Retina (tissue), 1 donor: ENCODE measurements around the gene ASCC2.
"Not testable (repeated sequence)": the region's sequence is repeated elsewhere in the genome, so short reads cannot be mapped to it uniquely, and the experiment has no call there.

Experiments
- DNase-seq: peaks from one replicate; pipeline ENCODE4 v3.0.0-alpha.2; 2016

The ASCC2 gene

DNA sequence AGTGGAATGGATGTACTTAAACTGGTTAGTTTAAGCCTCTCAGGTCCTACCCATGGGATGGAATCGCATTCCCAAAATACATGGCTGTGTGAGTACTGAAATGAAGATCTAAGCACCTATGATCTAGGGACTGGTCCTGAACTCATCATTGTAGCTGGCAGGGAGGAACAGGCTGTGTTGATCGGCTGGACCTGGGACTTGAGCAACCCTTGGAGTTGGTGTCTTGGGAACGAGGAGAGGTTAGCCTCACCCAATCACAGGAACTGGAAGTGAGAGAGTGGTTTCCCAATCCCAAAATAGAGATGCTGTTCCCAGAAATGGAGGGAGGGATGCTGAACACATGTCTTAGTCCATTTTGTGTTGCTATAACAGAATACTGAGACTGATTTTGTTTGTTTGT is 16.4 kb upstream of the ASCC2 start:
- no peak for DNase-seq

DNA sequence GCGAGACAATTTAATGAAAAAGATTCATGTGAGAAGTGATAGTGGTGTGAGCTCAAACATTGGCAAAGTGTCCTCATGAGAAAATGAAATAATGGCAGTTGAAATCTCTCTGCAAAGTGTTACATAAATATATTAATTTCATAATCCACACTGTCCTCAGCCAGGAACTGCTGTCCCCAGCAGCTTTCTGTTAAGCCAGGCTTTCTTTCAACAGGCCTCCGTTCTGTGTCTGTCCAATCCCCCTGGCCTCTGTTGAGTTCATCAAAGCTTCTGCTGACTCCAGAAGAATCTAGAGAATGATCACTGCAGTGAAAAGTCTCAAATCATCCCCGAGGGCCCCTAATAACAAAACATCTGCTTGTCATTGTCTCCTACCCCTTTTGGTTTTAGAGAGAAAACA is 10.0 kb upstream of the ASCC2 start:
- DNase-seq: no peak

DNA sequence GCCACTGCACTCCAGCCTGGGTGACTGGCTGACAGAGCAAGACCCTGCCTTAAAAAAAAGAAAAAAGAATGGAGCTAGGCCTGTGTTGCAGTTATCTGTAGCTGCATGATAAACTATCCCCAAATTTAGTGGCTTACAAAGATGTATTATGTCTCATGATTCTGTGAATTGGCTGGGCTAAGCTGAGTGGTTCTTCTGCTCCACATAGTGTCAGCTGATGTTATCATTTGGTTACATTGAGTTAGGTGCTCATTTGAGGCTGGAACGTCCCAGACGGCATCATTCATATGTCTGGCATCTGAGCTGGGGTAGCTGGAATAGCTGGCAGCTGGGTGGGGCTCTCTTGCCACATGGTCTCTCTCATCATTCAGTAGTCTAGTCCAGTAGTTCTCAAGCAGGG is 8.2 kb upstream of the ASCC2 start:
- no peak for DNase-seq

DNA sequence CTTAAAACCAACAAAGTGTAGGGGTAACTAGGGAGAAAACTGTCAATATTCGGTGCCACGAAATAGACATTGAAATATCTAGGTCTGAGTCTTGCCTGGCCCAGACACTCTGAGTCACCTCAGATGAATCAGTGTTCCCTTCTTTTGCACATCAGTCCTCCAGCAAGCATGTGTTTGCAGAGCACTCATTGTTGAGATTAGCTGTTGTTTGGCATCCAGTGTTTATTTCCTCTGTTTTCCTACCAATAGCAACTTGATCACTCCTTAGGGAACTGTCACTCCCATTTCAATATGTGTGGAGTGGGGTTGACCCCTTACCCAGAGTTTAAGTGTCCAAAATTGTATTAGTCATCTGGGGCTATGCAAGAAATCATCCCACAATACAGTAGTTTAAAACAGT is 4.7 kb upstream of the ASCC2 start:
- DNase-seq: no peak

DNA sequence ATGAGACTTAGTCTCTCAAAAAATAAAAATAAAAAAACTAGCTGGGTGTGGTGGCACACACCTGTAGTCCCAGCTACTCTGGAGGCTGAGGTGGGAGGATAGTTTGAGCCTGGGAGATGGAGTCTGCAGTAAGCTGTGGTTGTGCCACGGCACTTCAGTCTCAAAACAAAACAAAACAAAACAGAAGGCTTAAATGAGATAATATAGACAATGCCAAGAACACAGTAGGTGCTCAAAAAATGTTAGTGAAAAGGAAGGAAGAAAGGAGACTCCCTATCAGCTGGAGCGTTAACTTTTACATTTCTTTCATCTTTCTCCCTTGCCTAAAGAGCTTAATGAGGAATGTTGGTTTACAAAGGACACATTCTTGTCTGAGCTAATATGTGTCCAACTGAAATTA is 4.1 kb upstream of the ASCC2 start:
- no peak for DNase-seq

DNA sequence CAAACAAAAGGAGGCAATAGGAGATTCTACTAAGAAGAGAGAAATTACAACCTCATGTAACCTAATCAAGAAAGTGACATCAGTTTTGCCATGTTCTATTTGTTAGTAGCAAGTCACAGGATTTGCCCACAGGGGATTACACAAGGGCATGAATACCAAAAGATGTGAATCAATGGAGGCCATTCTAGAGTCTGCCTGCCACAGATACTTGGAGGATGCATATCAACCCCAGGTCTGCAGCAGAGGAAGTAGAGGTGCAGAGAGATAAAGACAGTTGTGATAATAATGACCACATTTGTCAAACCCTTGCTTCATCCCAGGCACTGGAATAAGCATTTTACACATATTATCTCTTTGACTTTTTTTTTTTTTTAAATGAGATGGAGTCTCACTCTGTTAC is 2.4 kb upstream of the ASCC2 start:
- DNase-seq: no peak

DNA sequence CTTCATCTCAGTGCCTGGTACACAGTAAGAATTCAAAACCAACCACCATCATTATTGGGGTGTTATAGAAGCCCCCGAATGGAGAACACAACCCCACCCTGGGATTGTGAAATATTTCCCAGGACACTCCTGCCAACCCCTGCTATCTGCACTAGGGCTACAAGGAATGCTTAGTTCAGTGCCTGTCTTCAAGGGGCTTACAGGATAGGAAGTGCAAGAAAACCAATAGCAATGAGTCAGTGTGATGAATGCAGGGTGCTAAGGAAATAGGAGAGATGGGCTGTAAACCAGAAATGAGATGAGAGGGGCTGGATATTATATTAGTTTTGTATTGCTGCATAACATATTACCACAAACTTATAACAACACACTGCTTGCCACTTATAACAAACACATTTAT is 965 bp upstream of the ASCC2 start:
- DNase-seq: no peak

DNA sequence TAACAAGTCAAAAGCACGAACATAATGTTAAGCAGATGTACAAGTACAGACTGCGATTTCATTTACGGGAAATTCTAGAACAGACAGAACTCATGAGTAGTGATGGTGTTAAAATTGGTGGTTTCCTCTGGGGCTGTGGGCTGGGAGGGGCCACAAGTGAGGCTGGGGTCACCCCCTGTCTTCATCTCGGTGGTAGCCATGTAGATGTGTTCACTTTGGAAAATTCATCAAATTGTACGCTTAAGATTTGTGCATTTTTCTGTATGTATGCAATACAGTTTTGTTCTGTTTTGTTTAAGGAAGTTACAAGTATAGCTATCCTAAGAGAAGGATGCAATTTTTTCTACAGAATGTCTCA is 504 bp upstream of the ASCC2 start:
- no peak for DNase-seq

DNA sequence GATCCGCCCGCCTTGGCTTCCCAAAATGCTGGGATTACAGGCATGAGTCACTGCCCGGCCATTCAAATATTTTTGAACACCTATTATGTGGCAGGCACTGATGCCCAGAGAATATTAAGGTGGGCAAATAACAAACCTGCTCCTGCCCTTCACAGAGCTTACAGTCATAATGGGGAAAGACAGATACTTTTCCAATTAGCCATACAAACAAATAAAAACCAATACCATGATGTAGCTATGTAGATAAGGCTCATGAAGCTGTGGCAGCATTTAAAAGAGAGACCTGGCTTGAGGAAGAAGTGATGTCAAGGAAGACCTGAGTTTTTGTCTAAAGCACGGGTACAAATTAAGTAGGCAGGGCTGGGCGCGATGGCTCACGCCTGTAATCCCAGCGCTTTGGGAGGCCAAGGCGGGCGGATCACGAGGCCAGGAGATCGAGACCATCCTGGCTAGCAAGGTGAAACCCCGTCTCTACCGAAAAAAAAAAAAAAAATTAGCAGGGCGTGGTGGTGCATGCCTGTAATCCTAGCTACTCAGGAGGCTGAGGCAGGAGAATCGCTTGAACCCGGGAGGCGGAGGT is 1.2 kb downstream of the ASCC2 start:
- DNase-seq: not testable (repeated sequence)

DNA sequence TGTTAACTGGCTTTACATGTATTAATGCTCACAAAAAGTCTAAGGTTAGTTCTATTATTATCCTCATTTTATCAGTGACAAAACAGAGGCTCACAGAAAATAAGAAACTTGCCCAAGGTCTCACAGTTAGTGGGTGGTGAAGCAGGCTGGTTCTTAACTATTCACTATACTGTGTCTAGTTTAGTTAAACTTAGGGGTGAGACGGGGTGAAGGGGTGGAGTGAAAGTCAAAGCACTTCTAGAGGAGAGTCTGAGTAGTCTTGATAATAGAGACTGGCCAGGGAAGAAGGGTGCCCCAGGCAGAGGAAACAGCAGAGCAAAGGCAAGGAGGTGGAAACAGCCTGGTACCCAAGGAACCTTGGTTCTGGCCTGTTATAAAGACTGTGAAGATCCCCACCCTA is 4.0 kb downstream of the ASCC2 start:
- DNase-seq: no peak

DNA sequence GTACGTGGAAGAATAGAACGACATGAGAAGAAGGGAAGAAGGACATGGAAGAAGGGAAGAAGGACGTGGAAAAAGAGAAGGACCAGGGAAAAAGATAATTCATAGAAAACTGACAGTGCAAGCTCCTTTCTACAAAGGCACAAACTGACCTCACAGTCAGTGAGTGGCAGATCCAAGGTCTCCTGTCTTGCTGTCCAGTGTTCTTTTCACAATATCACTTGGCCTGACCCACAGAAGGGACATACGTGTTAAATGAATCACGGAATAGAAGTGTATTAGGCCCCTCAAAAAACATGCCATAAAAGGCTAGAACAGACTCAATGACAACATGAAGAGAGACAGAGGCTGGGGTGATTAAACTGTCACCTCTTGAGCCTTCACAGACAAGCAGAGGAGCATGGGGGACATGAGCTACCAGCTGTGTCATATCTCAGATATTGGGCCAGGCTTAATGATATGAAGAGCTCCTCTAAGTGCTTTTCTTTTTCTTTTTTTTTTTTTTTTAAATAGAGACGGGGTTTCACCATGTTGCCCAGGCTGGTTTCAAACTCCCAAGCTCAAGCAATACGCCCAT is 4.6 kb downstream of the ASCC2 start:
- DNase-seq: no peak

DNA sequence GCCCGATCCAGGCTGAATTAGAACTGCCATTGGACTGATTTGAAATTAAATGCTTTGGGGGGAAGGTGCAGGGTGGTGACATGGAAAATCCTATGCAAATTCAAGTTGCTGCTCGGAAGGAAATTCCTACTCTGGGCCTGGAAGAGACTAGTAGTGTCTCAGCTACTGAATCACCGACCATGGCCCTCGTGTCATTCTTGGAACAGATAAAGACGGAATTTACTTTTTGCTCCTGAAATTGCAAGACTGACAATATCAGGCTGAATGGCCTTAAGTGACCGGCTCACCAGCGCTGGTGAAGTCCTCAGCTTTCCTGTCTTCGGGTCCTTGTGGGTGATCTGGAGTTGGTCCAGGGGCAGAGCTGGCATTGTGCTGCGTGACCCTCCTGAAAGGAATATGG is 6.1 kb downstream of the ASCC2 start:
- DNase-seq: no peak

DNA sequence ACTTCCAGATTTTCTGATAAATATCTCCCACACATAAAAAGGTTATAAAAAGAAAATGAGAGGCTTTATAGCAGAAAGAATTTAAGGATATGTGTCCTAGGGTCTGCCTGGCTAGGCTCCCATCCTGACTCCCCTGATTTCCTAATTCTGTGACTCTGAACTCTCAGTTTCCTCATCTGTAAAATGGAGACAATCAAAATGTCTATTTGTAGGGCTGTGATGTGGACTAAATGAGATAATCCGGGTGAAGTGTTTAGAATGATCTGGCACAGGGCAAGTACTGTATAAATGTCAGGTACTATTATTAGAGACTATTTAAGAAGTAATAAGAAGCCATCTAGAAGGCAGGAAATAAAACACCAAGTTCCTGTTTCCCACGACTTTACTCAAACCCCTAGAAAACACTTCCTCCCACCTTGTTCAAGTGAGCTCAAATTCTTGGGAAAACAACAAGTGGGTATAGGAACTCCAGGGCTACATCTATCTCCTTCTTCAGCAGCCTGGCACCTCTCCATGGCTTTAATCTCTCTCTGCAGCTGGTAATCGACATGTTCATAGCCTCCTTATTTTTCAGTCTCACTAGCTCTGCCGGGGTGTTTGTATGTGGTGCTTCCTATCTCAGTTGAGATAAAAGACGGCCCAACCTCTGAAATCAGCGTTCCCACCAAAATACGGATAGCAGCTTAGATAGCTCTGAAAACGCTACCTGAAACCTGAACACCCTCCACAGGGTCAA is 6.7 kb downstream of the ASCC2 start:
- DNase-seq: no peak

DNA sequence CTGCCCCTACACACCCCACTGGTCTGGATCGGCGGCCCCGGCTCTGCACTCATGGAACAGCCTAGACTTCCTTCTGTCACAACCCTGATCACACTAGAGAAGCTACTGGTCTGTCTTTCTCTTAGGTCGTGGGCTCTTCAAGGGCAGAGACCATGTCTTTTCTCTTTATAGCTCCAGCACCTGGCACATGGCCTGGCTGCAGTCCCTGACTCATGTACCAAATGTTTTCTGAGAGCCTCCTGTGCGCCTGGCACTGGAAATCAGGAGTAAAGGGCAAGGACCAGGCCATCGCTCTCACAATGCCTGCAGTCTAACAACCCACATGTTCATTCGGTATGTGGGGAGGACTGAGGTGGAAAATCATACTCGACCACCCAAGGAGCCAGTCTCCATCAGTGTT is 7.5 kb downstream of the ASCC2 start:
- DNase-seq: no peak

DNA sequence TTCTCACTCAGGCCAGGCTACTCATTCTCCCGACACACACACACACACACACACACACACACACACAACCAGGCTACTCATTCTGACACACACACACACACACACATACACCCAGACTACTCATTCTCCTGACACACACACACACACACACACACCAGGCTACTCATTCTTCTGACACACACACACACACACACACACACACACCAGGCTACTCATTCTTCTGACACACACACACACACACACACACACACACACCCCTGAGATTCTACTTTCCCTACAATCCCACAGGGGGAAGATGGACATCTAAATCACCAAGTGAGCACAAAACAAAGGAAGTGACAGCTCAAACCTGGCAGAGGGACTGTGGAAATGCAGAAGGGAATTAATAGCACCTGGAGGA is 10.3 kb downstream of the ASCC2 start:
- peak; percentile 6 for DNase-seq

DNA sequence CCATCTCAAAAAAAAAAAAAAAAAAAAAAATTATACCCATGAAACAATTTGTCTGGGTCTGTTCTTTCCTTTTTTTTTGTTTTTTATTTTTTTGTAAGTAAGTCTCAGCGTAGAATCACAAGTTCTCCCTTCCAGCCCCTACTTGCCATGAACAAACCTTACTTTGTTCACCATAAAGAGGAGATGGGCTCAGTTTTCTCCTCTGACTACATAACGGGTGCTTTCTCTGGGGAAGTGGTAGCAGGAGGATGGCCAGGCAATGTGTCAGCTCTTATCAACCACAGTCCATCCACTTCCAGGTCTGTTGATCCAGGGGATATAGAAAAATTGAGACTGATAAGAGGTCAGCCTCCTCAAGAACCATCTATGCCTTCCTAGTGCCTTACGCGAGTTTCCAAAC is 11.0 kb downstream of the ASCC2 start:
- no peak for DNase-seq

DNA sequence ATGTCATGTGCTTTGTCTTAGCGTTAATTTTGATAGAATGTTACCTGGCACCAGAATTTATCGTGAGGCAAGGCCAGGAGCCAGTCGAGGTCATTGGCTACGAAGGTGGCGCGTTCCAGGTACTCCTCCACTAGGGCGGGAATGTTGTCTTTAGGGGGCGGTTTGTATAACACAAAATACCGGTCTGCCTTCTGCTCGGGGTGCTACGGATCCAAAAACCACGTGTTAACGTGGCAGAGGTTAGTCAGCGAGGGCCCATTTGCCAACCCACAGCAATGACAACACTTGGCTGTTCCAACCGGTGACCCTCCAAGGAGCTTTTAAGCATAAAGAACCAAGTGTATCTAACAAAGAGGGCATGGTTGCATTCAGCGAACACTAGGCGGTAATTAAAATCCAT is 12.5 kb downstream of the ASCC2 start:
- no peak for DNase-seq

DNA sequence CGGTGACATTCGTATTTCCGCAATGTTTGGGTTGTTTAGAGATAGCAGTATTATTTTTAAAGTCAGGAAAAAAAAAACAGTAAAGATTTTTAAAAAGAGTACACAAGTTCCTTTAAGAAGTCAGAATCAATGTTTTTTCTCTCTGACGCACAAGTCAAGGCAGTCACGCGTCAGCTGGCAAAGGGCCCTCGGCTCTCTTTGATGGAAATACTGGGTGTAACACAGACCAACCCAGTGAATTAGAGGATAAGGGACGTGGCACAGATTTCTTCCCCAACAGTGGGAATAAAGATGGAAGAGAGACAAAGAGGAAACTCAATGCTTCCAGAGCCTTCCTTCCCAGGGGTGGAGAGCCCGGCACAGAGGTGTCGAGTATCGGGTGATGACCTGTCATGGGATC is 13.4 kb downstream of the ASCC2 start:
- no peak for DNase-seq

DNA sequence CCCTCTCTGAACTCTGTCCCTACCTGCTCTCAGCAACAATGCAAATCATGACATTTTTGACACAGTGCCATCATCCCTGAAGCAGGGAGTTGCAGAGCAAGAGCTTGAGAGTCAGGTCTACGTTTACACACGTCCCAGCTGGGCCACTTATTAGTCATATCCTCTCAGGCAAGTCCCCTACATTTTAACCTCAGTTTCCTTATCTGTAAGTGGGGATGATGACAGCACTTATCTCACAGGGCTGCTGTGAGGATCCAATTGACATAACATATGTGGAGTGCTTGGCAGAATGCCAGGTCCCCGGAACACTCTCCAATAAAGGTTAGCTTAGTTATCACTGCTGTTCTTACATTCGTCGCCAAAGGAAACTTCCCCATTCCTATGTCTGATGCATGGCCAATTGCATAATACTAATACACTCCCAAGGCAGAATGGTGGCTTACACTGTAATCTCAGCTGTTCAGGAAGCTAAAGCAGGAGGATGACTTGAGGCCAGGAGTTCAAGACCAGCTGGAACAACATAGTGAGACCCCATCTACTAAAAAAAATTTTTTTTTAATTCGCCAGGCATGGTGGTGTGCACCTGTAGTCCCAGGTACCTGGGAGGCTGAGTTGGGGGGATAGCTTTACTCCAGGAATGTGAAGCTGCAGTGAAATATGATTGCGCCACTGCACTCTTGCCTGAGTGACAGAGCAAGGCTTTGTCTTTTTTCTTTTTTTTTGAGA is 16.6 kb downstream of the ASCC2 start:
- no peak for DNase-seq

DNA sequence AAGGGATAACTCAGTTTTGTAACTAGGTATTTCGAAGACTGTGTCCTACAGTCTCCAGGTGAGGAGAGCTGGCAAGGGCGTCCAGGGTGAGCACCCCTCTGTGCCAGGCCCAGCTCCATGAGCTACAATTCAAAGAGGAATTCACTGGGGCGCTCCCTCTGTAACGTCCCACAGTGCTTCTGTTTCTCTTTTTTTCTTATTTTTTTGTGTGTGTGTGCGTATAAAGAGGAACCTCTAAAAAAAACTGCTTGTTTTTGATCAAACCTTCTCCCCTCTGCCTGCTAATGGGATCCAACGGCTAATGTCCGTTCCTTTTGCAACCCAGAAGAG is 17.1 kb downstream of the ASCC2 start:
- DNase-seq: no peak

DNA sequence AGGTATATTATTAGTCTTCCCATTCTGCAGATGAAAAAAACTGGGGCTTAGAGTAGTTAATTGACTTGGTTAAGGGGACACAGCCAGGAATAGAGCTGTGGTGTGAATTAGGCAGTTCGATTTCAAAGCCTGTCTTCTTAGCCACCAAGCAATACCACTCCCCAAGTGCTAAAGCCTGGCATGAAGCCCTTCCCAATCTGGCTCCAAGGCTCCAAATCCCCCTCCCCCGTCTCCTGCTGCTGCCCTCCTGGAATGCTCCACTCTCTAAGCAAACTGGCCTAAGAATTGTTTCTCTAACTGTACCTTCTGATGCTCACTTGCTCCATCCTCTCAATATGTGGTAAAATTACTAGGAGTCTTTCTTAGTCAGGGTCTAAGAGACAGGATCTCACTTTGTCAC is 18.6 kb downstream of the ASCC2 start:
- DNase-seq: no peak

DNA sequence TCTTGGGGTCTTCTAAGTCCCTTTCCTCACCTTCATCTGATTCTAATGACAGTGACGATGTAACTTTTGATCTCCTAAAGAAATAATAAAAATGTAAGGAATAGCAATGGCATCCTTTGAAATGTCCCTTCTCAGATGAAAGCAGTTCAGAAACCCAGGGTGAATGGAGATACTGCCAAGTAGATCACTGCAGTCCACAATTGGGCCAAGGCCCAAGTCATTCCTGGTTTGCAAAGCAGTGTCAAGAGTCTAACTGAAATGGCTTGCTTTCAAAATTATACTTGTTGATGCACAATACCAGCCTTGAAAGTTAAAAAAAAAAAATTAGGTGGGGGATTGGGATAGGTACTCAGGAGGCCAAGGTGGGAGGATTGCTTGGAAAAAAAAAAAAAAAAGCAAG is 20.4 kb downstream of the ASCC2 start:
- DNase-seq: no peak

DNA sequence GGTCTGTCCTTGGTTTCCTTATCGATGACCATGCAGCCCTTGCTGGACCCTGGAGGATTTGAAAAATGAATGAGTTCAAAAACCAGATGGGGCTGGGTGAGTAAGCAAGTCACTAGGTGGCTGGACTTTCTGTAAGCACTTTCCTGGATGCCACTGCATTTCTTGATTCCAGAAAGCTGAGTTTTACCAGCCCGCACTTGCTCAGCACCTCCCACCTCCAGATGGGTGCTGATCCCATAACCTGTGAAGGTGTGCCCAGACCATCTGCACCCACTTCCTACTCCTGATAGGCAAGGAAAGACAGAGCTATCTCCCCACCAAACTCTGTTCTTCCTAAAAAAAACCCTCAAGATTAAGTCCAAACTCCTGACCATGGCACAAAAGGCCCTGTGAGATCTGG is 21.1 kb downstream of the ASCC2 start:
- no peak for DNase-seq

DNA sequence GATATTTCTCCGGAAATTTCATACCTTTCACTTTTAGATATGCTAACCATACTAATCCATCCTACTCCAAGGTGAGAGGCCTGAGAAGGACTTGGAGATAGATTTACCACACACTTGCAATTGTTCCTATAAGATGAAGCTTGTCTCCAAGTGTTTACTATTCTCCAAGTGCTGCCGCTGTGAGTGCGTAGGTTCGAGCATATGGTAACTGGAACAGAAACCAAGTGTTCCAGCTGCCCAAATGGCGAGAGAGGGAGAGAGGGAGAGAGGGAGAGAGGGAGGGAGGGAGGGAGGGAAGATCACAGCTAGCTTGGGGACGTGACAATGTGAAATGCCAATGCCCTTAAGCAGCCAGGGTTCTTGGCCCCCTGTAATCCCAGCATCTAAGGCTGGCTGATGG is 21.5 kb downstream of the ASCC2 start:
- no peak for DNase-seq

DNA sequence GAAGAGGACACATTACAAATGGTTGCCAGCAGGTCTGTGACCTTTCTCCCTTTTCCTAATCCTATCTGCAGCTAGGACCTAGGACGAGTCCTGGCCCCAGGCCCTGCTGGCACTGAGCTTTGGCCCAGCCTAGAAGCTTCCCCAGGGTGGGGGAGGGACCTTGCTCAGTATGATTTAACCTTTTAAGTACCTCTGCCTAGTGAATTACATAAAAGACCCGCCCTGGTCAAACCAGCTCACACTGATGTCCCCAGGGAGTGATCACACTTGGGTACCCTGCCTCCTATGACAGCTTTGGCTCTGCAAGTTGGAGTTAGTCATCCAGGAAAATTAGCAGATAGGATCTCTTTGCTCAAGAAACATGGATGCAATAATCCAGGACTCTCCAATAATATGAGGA is 21.9 kb downstream of the ASCC2 start:
- DNase-seq: no peak
